ENCODE results near the gene LOC101059915.

GRCh38 chrX:71638409-71638808 lies 28.9 kb upstream of the LOC101059915 start:
- no peak for TF ChIP-seq RXRA (IDR thresholded peaks at IDR 0.05)
- TF ChIP-seq CTCF (IDR thresholded peaks at IDR 0.05; ENCODE audit: low read depth, low read length, missing input control): no peak
- TF ChIP-seq RAD21 (IDR thresholded peaks at IDR 0.05): no peak
- no peak for TF ChIP-seq REST (IDR thresholded peaks at IDR 0.05)
- TF ChIP-seq NR2F2 (IDR thresholded peaks at IDR 0.05): no peak
- TF ChIP-seq, protein P1, sequence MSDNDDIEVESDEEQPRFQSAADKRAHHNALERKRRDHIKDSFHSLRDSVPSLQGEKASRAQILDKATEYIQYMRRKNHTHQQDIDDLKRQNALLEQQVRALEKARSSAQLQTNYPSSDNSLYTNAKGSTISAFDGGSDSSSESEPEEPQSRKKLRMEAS (IDR thresholded peaks at IDR 0.05): no peak

All from liver (tissue), 3 donors.